ENCODE measurements around the gene MYO3B.
"Not testable (repeated sequence)": the region's sequence is repeated elsewhere in the genome, so short reads cannot be mapped to it uniquely, and the experiment has no call there.

MYO3B gene

GRCh38 chr2:170377500-170378207, 199.7 kb downstream of the MYO3B start:
- no peak for DNase-seq

- DNase-seq: no peak
These were observed 202.3 kb downstream of the MYO3B start for GRCh38 chr2:170380267-170380666.

- no peak for DNase-seq
These were observed 203.7 kb downstream of the MYO3B start for GRCh38 chr2:170381678-170382077.

- no peak for DNase-seq
These were observed 208.6 kb downstream of the MYO3B start for GRCh38 chr2:170386554-170386953.

GRCh38 chr2:170391018-170391417, 213.1 kb downstream of the MYO3B start:
- no peak for DNase-seq

- DNase-seq: no peak
These were observed 213.8 kb downstream of the MYO3B start for GRCh38 chr2:170391697-170392096.

- no peak for DNase-seq
These were observed 216.0 kb downstream of the MYO3B start for GRCh38 chr2:170393861-170394498.

- no peak for DNase-seq
These were observed 216.9 kb downstream of the MYO3B start for GRCh38 chr2:170394641-170395387.

GRCh38 chr2:170396799-170397459, 219.0 kb downstream of the MYO3B start:
- DNase-seq: no peak

- no peak for DNase-seq
These were observed 223.2 kb downstream of the MYO3B start for GRCh38 chr2:170401187-170401586.

GRCh38 chr2:170404846-170405245, 226.9 kb downstream of the MYO3B start:
- DNase-seq: no peak

- no peak for DNase-seq
These were observed 227.4 kb downstream of the MYO3B start for GRCh38 chr2:170405326-170405725.

GRCh38 chr2:170408461-170409163, 230.7 kb downstream of the MYO3B start:
- no peak for DNase-seq

GRCh38 chr2:170409164-170409535, 231.2 kb downstream of the MYO3B start:
- DNase-seq: peak; percentile 75

GRCh38 chr2:170411660-170412059, 233.7 kb downstream of the MYO3B start:
- no peak for DNase-seq

GRCh38 chr2:170420961-170421687, 243.2 kb downstream of the MYO3B start:
- no peak for DNase-seq

- no peak for DNase-seq
These were observed 246.0 kb downstream of the MYO3B start for GRCh38 chr2:170423919-170424318.

- no peak for DNase-seq
These were observed 247.4 kb downstream of the MYO3B start for GRCh38 chr2:170425281-170425751.

- DNase-seq: no peak
These were observed 250.9 kb downstream of the MYO3B start for GRCh38 chr2:170428868-170429267.

- no peak for DNase-seq
These were observed 254.9 kb downstream of the MYO3B start for GRCh38 chr2:170432823-170433222.

- no peak for DNase-seq
These were observed 255.5 kb downstream of the MYO3B start for GRCh38 chr2:170433448-170433847.

- DNase-seq: not testable (repeated sequence)
These were observed 256.4 kb downstream of the MYO3B start for GRCh38 chr2:170434396-170434795.

All from NCI-H774 (cell line).